OCI-M1 (cell line): ENCODE measurements around the gene TST.

Experiments
- DNase-seq: peaks from one replicate; lab custom pipeline; 2025; lab: John Stamatoyannopoulos, UW

Gene TST

GRCh38 chr22:37053310-37054055, 34.2 kb upstream of the TST start:
- no peak for DNase-seq

- no peak for DNase-seq
These were observed 33.4 kb upstream of the TST start for GRCh38 chr22:37052386-37053309.

- DNase-seq = peak; percentile 62
These were observed 32.4 kb upstream of the TST start, which contains the start of gene KCTD17 for GRCh38 chr22:37051391-37052385. KCTD17 (plus strand) TSS chr22:37051742; CDS start chr22:37051761, 19 bp downstream.

GRCh38 chr22:37050913-37051312, 31.7 kb upstream of the TST start:
- no peak for DNase-seq

- DNase-seq = no peak
These were observed 30.0 kb upstream of the TST start for GRCh38 chr22:37049224-37049623.

GRCh38 chr22:37048133-37048532, 28.9 kb upstream of the TST start:
- no peak for DNase-seq

- no peak for DNase-seq
These were observed 27.8 kb upstream of the TST start for GRCh38 chr22:37047006-37047405.

GRCh38 chr22:37046589-37046988, 27.3 kb upstream of the TST start:
- no peak for DNase-seq

GRCh38 chr22:37045958-37046357, 26.7 kb upstream of the TST start:
- DNase-seq = peak; percentile 21

GRCh38 chr22:37044634-37045625, 25.7 kb upstream of the TST start:
- DNase-seq = no peak

- peak; percentile 80 for DNase-seq
These were observed 24.7 kb upstream of the TST start for GRCh38 chr22:37043828-37044538.

GRCh38 chr22:37043209-37043827, 24.1 kb upstream of the TST start:
- no peak for DNase-seq

GRCh38 chr22:37039466-37039865, 20.2 kb upstream of the TST start:
- no peak for DNase-seq

GRCh38 chr22:37037669-37038068, 18.4 kb upstream of the TST start:
- no peak for DNase-seq

- DNase-seq = no peak
These were observed 17.6 kb upstream of the TST start for GRCh38 chr22:37036655-37037377.

- DNase-seq = no peak
These were observed 14.6 kb upstream of the TST start for GRCh38 chr22:37033605-37034430.

GRCh38 chr22:37032535-37033460, 13.6 kb upstream of the TST start:
- DNase-seq = no peak
